SKM-1 treated with dmso at 0.1 percent for 144 hours (cell line): ENCODE data around the gene CTBP2.
"Not testable (repeated sequence)": the region's sequence is repeated elsewhere in the genome, so short reads cannot be mapped to it uniquely, and the experiment has no call there.

Experiments used
- DNase-seq: peaks from one replicate; lab custom pipeline; 2025; ENCODE audit not compliant: unreplicated experiment; lab: John Stamatoyannopoulos, UW

CTBP2 gene

GRCh38 chr10:125158601-125159485 is 1.5 kb downstream of the CTBP2 start:
- DNase-seq = peak; percentile 30

DNA sequence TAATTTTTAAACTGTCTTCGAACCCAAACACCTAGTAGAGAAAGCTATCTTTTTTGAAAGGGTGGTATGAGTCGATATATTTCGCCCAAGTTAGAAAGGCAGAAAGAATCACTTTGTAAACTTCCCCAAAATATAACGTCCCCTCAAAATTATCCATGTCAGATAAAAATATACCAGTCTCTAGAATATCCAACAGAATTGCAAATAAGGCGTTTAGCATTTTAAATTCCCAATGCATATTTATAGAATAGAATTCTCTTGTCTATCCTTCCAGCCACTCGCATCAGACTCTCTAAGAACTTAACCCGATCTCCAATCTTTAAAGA is 2.1 kb downstream of the CTBP2 start:
- no peak for DNase-seq

DNA sequence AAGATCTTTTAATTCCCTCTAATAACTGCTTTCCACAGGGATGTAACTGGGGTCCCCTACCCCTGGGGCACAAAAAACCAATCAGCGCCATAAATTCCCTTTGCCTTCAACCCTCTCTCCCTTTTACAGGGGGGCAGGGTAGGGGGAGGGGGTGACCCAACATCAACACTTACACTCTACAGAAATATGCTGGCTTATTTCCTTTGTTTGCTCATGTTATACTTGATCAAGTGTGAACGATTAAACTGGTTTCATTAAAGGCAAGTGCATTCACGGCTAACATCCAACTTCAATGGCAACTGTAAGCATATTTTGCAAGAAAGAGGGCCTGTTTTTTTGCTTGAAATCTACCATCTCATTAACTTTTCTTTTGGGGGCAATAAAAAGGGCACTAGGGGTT is 2.9 kb downstream of the CTBP2 start:
- DNase-seq = no peak

DNA sequence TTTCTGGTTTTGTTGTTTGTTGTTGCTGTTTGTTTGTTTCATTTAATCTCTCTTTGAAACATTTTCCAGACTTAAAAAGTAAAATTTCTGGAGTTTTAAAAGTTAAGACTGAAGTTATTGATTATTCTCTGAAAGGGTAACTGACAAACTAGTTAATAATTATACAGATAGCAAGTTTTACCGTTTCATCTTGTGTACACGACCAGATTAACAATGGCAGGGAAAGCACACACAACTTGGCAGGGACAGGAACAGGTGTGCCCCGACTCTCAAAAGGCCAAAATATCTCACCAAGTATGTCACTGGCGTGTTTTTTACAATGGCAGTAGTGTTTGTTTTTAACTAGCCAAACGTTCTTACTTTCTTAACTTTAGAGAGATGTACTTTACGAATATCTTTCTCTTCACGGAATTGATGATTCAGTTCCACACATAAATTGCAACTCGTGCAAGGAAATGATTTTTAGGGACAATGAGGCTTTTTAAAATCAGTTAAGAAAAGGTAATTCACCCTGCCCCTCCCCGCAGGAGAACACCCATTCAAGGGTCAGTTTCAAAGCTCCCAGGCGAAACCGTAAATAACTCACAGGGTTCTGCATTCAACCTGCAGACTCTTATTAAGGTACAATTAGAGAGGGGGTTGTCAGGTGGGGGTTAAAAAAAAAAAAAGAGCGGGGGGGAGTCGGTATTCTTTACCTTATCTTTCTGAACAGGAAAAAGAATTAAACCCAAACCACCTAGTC is 3.5 kb downstream of the CTBP2 start:
- no peak for DNase-seq

DNA sequence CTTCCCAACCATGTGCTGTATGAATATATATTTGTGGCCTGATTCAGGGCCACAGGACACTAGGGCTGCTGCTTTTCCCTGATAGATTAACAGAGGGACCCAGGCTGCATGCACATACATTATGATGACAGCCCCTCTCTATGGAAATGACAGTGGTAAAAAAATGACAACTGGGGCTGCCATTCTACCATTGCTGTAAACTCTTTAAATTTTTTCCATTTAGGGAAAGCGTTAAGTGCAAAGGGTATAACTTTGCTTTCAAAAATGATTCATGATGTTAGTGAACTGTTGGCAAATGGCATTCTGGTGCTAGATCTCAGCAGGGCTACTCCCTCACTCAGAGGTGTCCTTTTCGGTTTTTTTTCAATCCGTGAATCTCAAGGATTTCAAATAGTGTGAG is 4.2 kb downstream of the CTBP2 start:
- no peak for DNase-seq

DNA sequence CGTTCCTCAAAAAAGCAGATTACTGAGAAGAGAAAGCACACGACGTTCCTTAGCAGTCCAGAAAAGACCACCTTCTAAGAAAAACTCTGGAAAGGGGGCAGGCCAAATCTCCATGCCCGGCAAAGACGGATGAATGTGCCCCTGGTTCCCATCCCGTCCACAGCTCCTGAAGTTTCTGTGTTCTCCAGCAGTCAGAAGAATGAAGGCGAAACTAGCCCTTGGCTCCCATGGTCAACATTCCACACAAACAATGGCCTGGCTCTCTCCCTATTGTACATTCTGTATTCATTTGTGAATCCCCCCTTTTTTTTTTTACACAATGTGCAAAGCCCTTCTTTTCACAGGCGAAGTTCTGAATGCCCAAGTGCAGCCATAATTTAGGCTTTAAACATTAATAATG is 5.3 kb downstream of the CTBP2 start:
- DNase-seq = no peak

DNA sequence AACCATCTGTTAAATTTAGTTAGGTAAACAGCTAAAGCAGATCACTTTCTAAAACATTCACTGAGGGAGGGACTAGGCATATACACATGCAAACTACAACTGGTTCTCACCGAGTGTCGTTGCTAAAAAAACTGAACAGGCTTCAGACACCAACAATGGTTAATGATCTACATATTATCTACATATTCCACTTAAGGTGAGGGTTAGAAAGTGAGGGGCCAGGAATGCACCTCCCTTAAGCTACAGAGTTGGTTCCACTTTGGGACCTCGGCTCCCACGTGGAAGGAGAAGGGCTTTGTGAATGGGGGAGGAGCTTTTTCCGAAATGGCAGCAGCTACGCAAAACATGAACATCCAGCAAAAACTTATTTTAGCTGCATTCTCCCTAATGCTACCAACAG is 5.8 kb downstream of the CTBP2 start:
- no peak for DNase-seq

DNA sequence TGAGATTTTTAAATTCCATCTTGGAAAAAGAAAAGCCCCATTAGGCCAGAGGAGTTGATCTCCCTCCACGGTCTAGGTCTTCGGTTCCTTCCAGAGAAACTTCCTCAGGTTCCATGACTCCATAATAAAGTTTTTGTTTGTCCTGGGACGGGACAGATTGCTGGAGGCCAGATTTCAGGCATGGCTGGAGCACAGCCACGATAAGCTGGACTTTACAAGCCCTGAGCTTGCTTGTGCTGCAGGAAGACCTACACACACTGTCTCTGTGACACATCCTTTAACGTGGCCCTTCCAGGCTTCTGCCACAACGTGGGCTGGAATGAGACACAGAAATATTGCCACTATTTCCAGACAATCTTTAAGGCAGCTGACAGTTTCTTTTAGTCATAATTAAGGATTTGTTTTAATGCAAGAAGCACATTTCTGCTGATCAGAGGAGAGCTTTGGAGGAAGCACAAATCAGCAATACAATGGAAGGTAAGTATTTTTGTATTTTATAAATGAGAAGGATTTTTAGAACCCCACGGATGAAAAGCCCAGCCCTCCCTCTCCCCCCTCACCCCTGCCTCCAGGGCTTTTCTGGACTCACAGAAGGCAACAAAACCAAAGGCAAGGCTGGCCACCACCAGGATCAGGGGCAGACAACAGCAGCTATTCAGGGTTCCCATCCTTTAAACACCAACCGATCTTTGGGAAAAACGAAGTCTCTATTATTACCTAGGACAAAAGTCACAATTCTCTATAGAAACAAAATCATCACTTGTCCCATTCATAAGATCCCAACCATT is 6.5 kb downstream of the CTBP2 start:
- DNase-seq = no peak

DNA sequence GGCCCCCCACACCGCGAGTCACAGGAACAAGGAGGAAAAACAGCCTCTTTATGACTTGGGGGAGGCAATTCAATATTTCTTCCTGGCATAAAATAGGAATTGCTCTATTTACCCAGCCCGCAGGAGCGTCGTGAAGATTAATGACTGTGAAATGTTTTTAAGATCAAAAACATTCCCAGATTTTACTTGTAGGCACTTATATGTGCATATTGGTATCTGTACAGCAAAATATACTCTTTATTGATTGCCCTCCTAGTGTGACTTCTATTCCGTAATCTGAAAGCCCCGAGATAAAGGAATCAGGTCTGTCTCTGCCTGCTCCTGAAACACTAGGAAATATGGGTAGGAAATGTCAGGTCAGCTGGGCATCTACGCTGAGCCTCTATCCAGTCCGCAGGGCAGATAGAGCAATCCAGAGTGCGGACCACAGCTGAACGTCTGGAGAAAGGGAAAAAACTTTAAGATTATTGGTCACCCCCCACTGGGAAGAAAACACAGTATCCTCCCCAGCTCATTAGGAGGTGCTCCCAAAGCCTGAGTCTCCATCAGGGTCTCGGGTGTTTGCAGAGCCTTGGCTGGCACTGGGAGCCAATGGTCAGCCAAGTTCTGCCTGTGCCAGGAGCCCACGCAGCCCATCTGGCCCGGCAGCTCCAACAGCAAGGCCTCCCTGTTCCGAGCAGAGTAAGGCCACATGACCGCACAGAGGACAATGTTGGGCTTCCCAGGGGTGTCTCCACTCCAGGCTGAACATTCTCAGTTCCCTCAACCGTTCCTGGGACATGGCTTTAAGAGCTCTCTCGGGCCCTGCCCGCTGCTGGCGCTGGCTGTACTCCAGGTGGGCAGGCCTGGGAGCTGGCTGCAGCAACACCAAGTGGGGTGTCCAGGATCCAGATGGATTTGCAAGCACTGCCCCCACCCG is 7.7 kb downstream of the CTBP2 start:
- DNase-seq = no peak

DNA sequence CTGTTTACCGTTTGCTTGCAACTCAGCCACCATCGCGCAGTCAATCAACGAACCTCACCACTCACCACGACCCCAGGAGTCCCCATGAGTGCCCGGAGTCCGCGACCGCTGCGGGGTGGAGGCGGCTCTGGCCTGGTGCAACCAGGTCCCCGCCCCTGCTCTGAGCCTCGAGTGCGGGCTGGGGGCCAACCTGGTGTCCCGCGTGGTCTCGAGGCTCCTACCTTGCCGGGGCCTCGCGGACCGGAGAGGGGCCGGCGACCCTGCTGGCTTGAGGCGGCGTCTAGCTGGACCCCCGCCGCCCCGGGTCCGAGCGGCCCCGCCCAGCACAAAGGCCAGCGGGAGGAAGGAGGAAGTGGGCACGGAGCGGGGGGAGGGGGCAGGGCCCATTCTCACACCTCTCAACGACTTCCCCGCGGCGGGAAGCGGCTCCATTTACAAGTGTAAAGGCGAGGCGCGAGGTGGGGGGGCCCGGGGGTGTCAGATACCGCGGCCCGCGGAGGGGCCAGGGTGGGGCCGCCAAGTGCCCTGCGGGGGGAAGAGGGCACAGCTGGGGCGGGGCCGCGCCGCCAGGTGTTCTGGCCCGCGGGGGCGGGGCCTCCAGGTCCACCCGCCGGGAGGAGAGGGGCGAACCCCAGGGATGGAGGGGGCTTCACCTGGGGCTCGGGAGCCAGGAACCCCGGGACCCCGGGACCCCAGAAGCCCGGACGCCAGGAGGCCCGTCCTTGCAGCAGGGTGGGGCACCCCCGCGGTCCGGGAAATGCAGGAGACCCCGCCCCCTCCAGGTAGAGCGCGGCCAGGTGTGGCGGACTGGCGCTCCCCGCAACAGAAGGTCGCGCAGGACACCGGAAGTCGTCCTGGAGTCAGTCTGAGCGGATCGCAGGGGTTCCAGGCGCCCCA is 8.6 kb downstream of the CTBP2 start:
- DNase-seq = no peak

- no peak for DNase-seq
Observed at GRCh38 chr10:125151170-125151552, 9.2 kb downstream of the CTBP2 start.

DNA sequence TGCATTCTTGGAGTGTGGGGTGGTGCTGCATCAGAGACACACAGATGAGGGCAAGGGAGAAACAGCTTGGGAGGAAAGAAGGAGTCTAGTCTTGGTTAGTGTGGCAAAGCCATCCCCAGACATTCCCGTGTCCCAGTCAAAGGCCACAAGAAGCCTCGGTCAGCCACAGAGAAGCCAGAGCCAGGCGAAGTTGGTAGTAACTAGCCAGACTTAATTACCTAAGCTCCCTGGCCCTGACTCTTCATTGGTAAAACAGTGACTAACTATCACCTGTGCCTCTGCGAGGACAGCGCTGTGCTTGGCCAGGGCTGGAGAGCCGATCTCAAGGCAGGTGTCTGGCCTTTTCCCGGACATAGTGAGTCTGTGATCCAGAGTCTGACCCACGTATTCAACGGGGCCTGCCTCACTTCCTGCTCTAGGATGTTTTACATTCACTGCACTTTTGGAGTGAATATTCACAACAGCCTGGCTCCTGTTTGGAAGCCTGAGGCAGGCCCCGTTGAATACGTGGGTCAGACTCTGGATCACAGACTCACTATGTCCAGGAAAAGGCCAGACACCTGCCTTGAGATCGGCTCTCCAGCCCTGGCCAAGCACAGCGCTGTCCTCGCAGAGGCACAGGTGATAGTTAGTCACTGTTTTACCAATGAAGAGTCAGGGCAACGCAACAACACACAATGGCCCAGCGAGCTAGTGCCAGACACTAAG is 9.8 kb downstream of the CTBP2 start:
- DNase-seq = not testable (repeated sequence)

DNA sequence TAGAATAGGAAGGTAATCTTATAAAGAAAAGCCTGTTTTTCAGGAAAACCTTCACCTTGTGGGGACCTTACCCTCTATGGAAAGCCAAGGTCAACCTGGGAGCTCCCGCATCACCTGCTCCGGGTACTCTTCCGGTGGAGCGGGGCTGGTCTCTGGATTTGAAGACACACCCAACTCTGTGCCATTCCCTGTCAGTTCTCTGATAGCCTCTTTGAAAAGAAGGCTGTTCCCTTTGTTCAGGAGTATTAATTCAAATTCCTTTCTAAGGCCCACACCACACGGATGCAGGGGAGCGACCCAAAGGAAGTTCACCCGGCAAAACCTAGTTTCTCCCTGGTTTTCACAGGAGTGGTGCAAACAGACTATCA is 10.7 kb downstream of the CTBP2 start:
- DNase-seq = no peak

DNA sequence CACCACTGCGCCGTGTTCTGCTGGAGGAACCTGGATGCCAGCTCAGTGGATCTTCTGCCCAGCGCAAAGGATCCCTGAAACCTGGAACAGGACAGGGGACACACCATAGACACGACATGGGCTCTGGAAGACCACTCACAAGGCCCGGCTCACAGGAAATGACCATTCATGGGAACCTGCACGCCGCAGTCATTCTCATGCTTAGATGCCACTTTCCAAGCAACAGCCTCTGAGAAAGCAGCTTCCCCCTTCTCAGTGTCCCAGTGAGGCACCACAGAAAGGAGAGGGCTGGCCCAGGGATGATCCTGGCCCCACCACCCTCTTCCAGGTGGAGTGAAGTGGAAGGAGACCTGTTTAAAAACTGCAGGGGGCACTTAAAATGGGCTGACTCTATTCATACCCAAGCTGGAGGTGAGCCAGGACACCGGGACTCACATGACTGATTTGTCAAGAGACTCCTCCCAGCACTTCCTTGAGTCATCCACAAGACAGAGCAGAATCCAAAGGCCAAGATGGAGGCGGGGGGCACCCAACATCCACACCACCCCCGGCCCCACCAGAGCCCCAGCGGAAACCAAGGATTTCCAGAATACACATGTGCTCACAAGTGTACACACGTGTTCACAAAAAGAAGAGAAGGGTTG is 11.2 kb downstream of the CTBP2 start:
- DNase-seq = no peak

DNA sequence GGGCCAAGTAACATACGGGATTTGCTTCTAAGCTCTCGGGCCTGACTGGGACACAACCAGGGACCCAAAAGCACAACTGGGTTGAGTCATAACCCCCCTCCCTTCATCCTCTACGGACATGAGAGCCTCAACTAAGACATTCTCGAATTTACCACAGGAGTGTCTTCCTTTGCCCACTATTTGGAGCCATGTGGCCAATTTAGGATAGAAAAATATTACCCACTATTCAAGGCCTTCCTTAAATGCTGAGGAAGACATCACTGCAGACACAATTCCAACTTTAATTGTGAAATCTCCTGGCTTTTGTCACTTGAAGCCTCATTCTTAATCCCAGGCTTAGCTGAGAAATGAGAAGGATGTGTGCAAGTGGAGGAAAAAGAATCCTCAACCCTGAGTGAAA is 11.8 kb downstream of the CTBP2 start:
- no peak for DNase-seq

DNA sequence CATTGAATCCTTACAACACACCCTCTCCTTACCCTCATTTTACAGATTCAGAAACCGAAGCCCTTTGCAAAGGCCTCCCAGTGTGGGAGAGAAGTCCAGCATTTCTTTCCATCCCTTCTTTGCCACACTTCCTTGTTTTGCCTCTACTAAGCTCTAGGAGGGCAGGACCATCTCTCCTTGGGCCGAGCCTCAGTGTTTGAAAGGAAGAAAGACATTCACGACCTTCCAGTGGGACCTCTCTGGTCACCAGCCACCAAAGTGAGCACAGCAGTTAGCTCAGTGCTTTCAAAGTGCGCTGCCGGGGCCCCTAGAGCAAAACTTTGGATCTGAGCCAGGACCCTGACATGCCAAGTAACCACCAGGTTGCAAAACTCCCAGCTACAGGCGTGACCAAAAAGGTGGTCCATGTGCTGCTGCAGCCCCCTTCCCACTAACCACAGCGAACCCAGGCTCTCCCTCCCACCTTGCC is 12.4 kb downstream of the CTBP2 start:
- peak; percentile 39 for DNase-seq

- no peak for DNase-seq
Observed at GRCh38 chr10:125146791-125147579, 13.4 kb downstream of the CTBP2 start.

DNA sequence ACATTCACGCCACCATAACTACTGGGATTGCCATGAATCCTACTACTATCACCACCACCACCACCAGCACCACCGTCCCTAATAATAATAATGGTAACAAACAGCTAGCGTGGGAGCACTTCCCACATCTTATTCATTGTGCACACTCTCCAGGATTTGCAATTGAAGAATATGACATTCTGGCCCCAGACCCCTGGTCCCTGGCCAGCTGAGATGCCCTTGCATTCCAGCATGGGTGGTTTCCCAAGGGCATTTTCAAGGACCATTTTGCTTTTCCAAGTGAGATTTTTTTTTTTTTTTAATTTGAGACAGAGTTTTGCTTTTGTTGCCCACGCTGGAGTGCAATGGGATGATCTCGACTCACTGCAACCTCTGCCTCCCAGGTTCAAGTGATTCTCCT is 14.7 kb downstream of the CTBP2 start:
- DNase-seq = no peak
